HCT116 (cell line): Measurements from ENCODE around the gene ZXDC. TPM values are rescaled to one million over a fixed set of nuclear protein-coding genes. Genes with fewer than 3 reads are reported as not detected.

ENCODE experiments used
- ATAC-seq: fragments of 200-7000 bp; cut with Tn5 transposase; 2 replicates; pipeline ENCODE4 v1.9.1; 2020; ENCODE audit warnings: mild to moderate bottlenecking, moderate library complexity
- BruUV-seq: library from RNA; stranded (reverse); fragments of 400-500 nt; replicated peaks from 2 replicates; lab custom pipeline; 2021; lab: Mats Ljungman, UMichigan
- CTCF ChIA-PET: fragments of 300-600 bp; sonication (Branson Sonifier 250); formaldehyde crosslinking; loops from one replicate; lab custom pipeline; 2021; ENCODE audit warnings: antibody characterized with exemption; lab: Charles Lee
- POLR2A ChIA-PET: fragments of 300-600, 350-600 bp; sonication (Branson Sonifier 250); formaldehyde crosslinking; loops from one replicate; lab custom pipeline; 2021; ENCODE audit warnings: antibody characterized with exemption; lab: Charles Lee
- RAD21 ChIA-PET, 2 experiments: fragments of 300-600 bp; sonication (Branson Sonifier 250); formaldehyde crosslinking; loops; one replicate each; lab custom pipeline; 2023; ENCODE audit warnings: low total read pairs in 2 of 2; ENCODE audit not compliant: uncharacterized antibody in 2 of 2, unreplicated experiment in 2 of 2, low non-redundant PET in 1 of 2; lab: Charles Lee
- DNase-seq: peaks from one replicate; pipeline ENCODE4 v3.0.0-alpha.2; 2010; ENCODE audit warnings: low read depth, low spot score
- H2AFZ ChIP-seq: fragments of 200-600 bp; shearing (Covaris generic), sonication (generic); 2 replicates; pipeline ENCODE4 v1.6.1; 2017; ENCODE audit warnings: low read depth, mixed run types, mixed read lengths, antibody characterized with exemption, low read length; ENCODE audit not compliant: poor library complexity, severe bottlenecking
- H3K27ac ChIP-seq: 2 replicates; pipeline ENCODE4 v1.5.1; 2012; ENCODE audit warnings: low read depth, low read length
- H3K27me3 ChIP-seq: fragments of 200-600 bp; sonication (generic); 2 replicates; pipeline ENCODE4 v1.6.1; 2016; ENCODE audit warnings: mixed run types, low read length, mixed read lengths; ENCODE audit not compliant: insufficient read depth
- H3K36me3 ChIP-seq, 2 experiments: fragments of 200-500 bp in 1 of 2; fragments of 200-600 bp in 1 of 2; sonication (Bioruptor generic) in 1 of 2; sonication (generic) in 1 of 2; 2 replicates each; pipeline versions ENCODE4 v1.5.1 to v1.6.1; 2014 to 2016; ENCODE audit warnings: low read length in 2 of 2, inconsistent platforms in 1 of 2, mixed read lengths in 1 of 2, mixed run types in 1 of 2; ENCODE audit not compliant: insufficient read depth in 2 of 2, control insufficient read depth in 1 of 2
- H3K4me1 ChIP-seq, 2 experiments: fragments of 200-600 bp in 1 of 2; sonication (generic) in 1 of 2; 2 replicates each; pipeline versions ENCODE4 v1.5.1 to v1.6.1; 2012 to 2017; ENCODE audit warnings: low read length in 2 of 2, inconsistent platforms in 1 of 2, mild to moderate bottlenecking in 1 of 2, mixed read lengths in 1 of 2, mixed run types in 1 of 2, moderate library complexity in 1 of 2; ENCODE audit not compliant: insufficient read depth in 2 of 2, control insufficient read depth in 1 of 2
- H3K4me2 ChIP-seq: fragments of 200-600 bp; sonication (generic); 2 replicates; pipeline ENCODE4 v1.6.1; 2017; ENCODE audit warnings: mixed run types, low read length, mixed read lengths
- H3K4me3 ChIP-seq, 2 experiments: fragments of 200-600 bp in 1 of 2; sonication (generic) in 1 of 2; replicated peaks in 1 of 2; 2 replicates each; pipeline ENCODE4 v1.5.1; 2011 to 2016; ENCODE audit warnings: low read length in 2 of 2, control low read depth in 1 of 2, low read depth in 1 of 2, mild to moderate bottlenecking in 1 of 2, mixed read lengths in 1 of 2, mixed run types in 1 of 2
- H3K79me2 ChIP-seq: fragments of 200-600 bp; sonication (generic); 2 replicates; pipeline ENCODE4 v1.6.1; 2017; ENCODE audit warnings: mild to moderate bottlenecking, mixed run types, low read length, moderate library complexity, mixed read lengths; ENCODE audit not compliant: insufficient read depth
- H3K9ac ChIP-seq: fragments of 200-600 bp; sonication (generic); 2 replicates; pipeline ENCODE4 v1.6.1; 2016; ENCODE audit warnings: low read length, mixed read lengths
- H3K9me2 ChIP-seq: fragments of 200-600 bp; sonication (generic), shearing (Covaris generic); 2 replicates; pipeline ENCODE4 v1.6.1; 2017; ENCODE audit warnings: mixed run types, mild to moderate bottlenecking, moderate library complexity; ENCODE audit not compliant: insufficient read depth
- H3K9me3 ChIP-seq, 2 experiments: fragments of 200-500 bp in 1 of 2; fragments of 200-600 bp in 1 of 2; sonication (Bioruptor generic) in 1 of 2; sonication (generic) in 1 of 2; 2 replicates each; pipeline ENCODE4 v1.6.1; 2014 to 2017; ENCODE audit warnings: low read length in 2 of 2, mixed read lengths in 2 of 2, inconsistent platforms in 1 of 2, low read depth in 1 of 2, mild to moderate bottlenecking in 1 of 2, mixed run types in 1 of 2, moderate library complexity in 1 of 2; ENCODE audit not compliant: control insufficient read depth in 1 of 2, insufficient read depth in 1 of 2
- H4K20me1 ChIP-seq: fragments of 200-600 bp; sonication (generic), shearing (Covaris generic); 2 replicates; pipeline ENCODE4 v1.6.1; 2017; ENCODE audit warnings: mixed run types, mild to moderate bottlenecking, moderate library complexity; ENCODE audit not compliant: insufficient read depth
- ATF3 ChIP-seq: IDR thresholded peaks from 2 replicates; pipeline ENCODE4 v1.6.1; 2012
- EGR1 ChIP-seq: IDR thresholded peaks from 2 replicates; pipeline ENCODE4 v1.6.1; 2012; ENCODE audit warnings: low read depth
- EZH2 ChIP-seq: fragments of 200-600 bp; sonication (generic); IDR thresholded peaks from 2 replicates; pipeline ENCODE4 v1.6.1; 2017; ENCODE audit warnings: antibody characterized with exemption, mixed run types
- EZH2phosphoT487 ChIP-seq: fragments of 200-600 bp; IDR thresholded peaks from 2 replicates; pipeline ENCODE4 v1.6.1; 2018; ENCODE audit warnings: antibody characterized with exemption, borderline replicate concordance
- POLR2AphosphoS5 ChIP-seq: IDR thresholded peaks from 2 replicates; pipeline ENCODE4 v1.6.1; 2011; ENCODE audit warnings: mild to moderate bottlenecking, low read depth, low read length, moderate library complexity
- RAD21 ChIP-seq: IDR thresholded peaks from 2 replicates; pipeline ENCODE4 v1.6.1; 2012; ENCODE audit warnings: low read depth, mild to moderate bottlenecking
- REST ChIP-seq: IDR thresholded peaks from 2 replicates; pipeline ENCODE4 v1.6.1; 2012; ENCODE audit warnings: low read depth
- SP1 ChIP-seq: IDR thresholded peaks from 2 replicates; pipeline ENCODE4 v1.6.1; 2012; ENCODE audit warnings: low read depth
- SRF ChIP-seq: IDR thresholded peaks from 2 replicates; pipeline ENCODE4 v1.6.1; 2012; ENCODE audit warnings: low read depth
- YY1 ChIP-seq: IDR thresholded peaks from 2 replicates; pipeline ENCODE4 v1.6.1; 2011; ENCODE audit warnings: low read length, low read depth, moderate library complexity, mild to moderate bottlenecking; ENCODE audit not compliant: insufficient replicate concordance; ENCODE audit errors: extremely low read depth
- ZBTB33 ChIP-seq: IDR thresholded peaks from 2 replicates; pipeline ENCODE4 v1.6.1; 2011; ENCODE audit warnings: mild to moderate bottlenecking, low read length, moderate library complexity; ENCODE audit not compliant: insufficient replicate concordance; ENCODE audit errors: extremely low read depth
- ZNF274 ChIP-seq: fragments of 200-500 bp; sonication (Bioruptor generic); IDR thresholded peaks from 2 replicates; pipeline ENCODE4 v1.6.1; 2014; ENCODE audit warnings: mild to moderate bottlenecking, low read depth, low read length, inconsistent platforms
- intact Hi-C: fragments of 100-400 bp; cut with micrococcal nuclease; formaldehyde crosslinking; loops from 2 replicates; pipeline ENCODE4 v1.10.0; 2022
- total RNA-seq: library from RNA; stranded (reverse); gene quantifications from one replicate; pipeline ENCODE4 v1.2.1, GENCODE V29; 2021; ENCODE audit not compliant: unreplicated experiment
- TF ChIP-seq, protein P1 (sequence below), 3 experiments: fragments of 200-600 bp in 1 of 3; sonication (generic) in 1 of 3; IDR thresholded peaks in 2 of 3; conservative IDR thresholded peaks in 1 of 3; 2 replicates each; pipeline ENCODE4 v1.5.1; 2012 to 2017; ENCODE audit warnings: low read depth in 2 of 3, low read length in 2 of 3, antibody characterized with exemption in 1 of 3, borderline replicate concordance in 1 of 3, control low read depth in 1 of 3, mild to moderate bottlenecking in 1 of 3, mixed read lengths in 1 of 3, mixed run types in 1 of 3, moderate library complexity in 1 of 3; ENCODE audit not compliant: insufficient read depth in 1 of 3

The ZXDC gene
- total RNA-seq, 1 experiment from 2014 or later: 29.9 TPM

DNA sequence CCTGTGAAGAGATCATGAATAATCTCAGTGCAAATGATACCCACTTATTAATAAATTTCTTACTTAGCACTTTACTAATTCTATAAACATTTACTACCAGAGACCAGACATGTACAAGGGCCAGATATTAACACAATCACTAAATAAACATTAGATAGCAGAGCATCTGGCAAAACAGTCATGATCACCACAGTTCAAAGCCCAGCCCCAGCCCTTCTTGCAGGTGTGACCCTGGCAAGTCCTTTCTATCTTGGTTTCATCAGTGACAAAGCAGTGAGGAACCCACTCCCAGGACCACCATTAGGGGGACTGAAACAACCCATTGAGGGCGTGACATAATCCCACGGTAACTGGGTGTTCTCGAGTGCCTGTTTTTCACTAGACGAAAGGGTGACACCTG, 11.6 kb downstream of the ZXDC start:
- CTCF ChIA-PET: no interaction called here
- Histone ChIP-seq H3K9me2 (no peaks in the 10 kb centered on the region), H3K4me2 (no peak overlapping the region), H2AFZ (no peak overlapping the region), H3K27ac (no peak overlapping the region), H3K27me3 (no peaks in the 10 kb centered on the region), H3K4me3 (no peak overlapping the region), H3K79me2 (peaks cover 37% of the 10 kb centered on the region), H3K4me1 (no peaks in the 10 kb centered on the region), H3K36me3 (peaks cover 70% of the 10 kb centered on the region in 2 experiments; a peak in 3 of 4 replicates), H4K20me1 (no peaks in the 10 kb centered on the region), H3K9ac (no peak overlapping the region), H3K9me3 (no peaks in the 10 kb centered on the region)
- intact Hi-C loops: no loop called here
- no TSS peak for BruUV-seq
- DNase-seq (no peak), ATAC-seq (no peak)
- RAD21 ChIA-PET: no interaction called here
- POLR2A ChIA-PET: no interaction called here
- TF ChIP-seq SP1: no peak
- TF ChIP-seq SRF: no peak
- TF ChIP-seq EZH2phosphoT487: no peak
- no peak for TF ChIP-seq EZH2
- TF ChIP-seq YY1: no peak

DNA sequence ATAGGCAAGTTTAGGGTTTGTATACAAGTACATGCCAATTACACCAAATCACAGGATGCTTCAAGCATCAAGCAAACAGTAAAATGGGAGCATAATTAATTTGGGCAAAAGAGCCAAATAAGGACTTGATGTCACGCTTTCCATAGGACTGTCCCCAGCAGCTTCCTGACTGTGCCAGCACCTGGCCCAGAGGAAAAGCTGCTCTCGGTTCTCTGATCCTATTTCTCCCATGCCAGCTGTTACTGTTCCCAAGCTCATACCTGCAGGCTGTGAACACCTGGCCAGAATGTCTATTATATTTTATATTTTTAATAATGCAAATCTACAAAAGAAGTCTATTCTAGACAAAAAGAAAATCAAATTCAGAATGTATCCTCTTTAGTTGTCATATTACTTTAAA, 12.2 kb downstream of the ZXDC start:
- ATAC-seq (no peak), DNase-seq (no peak)
- H3K9me3 ChIP-seq: no peaks in the 10 kb centered on the region
- intact Hi-C loops: no loop called here
- peaks cover 33% of the 10 kb centered on the region for H3K79me2 ChIP-seq
- no peak overlapping the region for H3K9ac ChIP-seq
- H2AFZ ChIP-seq: no peak overlapping the region
- ChIA-PET CTCF (no interaction called here), POLR2A (no interaction called here), RAD21 (no interaction called here)
- no TSS peak for BruUV-seq
- H3K4me2 ChIP-seq: no peak overlapping the region
- H3K27ac ChIP-seq: no peak overlapping the region
- no peaks in the 10 kb centered on the region for H3K9me2 ChIP-seq
- H4K20me1 ChIP-seq: no peaks in the 10 kb centered on the region
- no peaks in the 10 kb centered on the region for H3K27me3 ChIP-seq
- H3K4me1 ChIP-seq: no peaks in the 10 kb centered on the region
- H3K4me3 ChIP-seq: no peak overlapping the region
- H3K36me3 ChIP-seq: peaks cover 66 to 71% of the 10 kb centered on the region in 2 experiments; a peak in 3 of 4 replicates
- TF ChIP-seq ATF3: no peak
- TF ChIP-seq, protein P1, sequence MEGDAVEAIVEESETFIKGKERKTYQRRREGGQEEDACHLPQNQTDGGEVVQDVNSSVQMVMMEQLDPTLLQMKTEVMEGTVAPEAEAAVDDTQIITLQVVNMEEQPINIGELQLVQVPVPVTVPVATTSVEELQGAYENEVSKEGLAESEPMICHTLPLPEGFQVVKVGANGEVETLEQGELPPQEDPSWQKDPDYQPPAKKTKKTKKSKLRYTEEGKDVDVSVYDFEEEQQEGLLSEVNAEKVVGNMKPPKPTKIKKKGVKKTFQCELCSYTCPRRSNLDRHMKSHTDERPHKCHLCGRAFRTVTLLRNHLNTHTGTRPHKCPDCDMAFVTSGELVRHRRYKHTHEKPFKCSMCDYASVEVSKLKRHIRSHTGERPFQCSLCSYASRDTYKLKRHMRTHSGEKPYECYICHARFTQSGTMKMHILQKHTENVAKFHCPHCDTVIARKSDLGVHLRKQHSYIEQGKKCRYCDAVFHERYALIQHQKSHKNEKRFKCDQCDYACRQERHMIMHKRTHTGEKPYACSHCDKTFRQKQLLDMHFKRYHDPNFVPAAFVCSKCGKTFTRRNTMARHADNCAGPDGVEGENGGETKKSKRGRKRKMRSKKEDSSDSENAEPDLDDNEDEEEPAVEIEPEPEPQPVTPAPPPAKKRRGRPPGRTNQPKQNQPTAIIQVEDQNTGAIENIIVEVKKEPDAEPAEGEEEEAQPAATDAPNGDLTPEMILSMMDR (IDR thresholded peaks at IDR 0.05 in 2 of 3, conservative IDR thresholded peaks at IDR 0.05 in 1 of 3; ENCODE audit: borderline replicate concordance in 1 of 3, insufficient read depth in 1 of 3, low read depth in 2 of 3, low read length in 2 of 3): no peak
- TF ChIP-seq ZNF274: no peak
- TF ChIP-seq RAD21: no peak
- TF ChIP-seq POLR2AphosphoS5: no peak
- TF ChIP-seq EGR1: no peak
- TF ChIP-seq REST: no peak
- TF ChIP-seq EZH2: no peak
- TF ChIP-seq ZBTB33: no peak
